Coronary artery (tissue), 2 donors: Measurements from ENCODE around the gene FRMD1.

Source experiments
- DNase-seq: peaks from one replicate; pipeline ENCODE4 v3.0.0-alpha.2; 2017; ENCODE audit warnings: low spot score
- H3K27ac ChIP-seq, 2 donors: fragments of 200-600 bp; sonication (generic); one replicate each; pipeline ENCODE4 v1.5.1; 2016 to 2019
- H3K4me3 ChIP-seq: fragments of 200-600 bp; sonication (generic); 2 replicates; pipeline ENCODE4 v1.5.1; 2016; ENCODE audit warnings: mild to moderate bottlenecking, moderate library complexity
- CTCF ChIP-seq: fragments of 200-600 bp; sonication (generic); IDR thresholded peaks from one replicate; pipeline ENCODE4 v1.5.1; 2019; ENCODE audit warnings: antibody characterized with exemption

Gene FRMD1

GRCh38 chr6:168075787-168076202, 3.2 kb downstream of the FRMD1 start:
- no peak for TF ChIP-seq CTCF
- Histone ChIP-seq H3K4me3 (no peak overlapping the region), H3K27ac (no peak overlapping the region)
- no peak for DNase-seq

- no peak for TF ChIP-seq CTCF
- no peak for DNase-seq
- H3K27ac ChIP-seq: no peak overlapping the region
- H3K4me3 ChIP-seq: no peak overlapping the region
Measured at GRCh38 chr6:168075216-168075615, 3.8 kb downstream of the FRMD1 start.

GRCh38 chr6:168073937-168074730, 4.9 kb downstream of the FRMD1 start:
- TF ChIP-seq CTCF: no peak
- DNase-seq: no peak
- no peak overlapping the region for H3K4me3 ChIP-seq
- no peak overlapping the region for H3K27ac ChIP-seq

GRCh38 chr6:168072730-168073129, 6.3 kb downstream of the FRMD1 start:
- no peak overlapping the region for H3K27ac ChIP-seq
- TF ChIP-seq CTCF: no peak
- DNase-seq: no peak
- no peak overlapping the region for H3K4me3 ChIP-seq

GRCh38 chr6:168072261-168072660, 6.8 kb downstream of the FRMD1 start:
- Histone ChIP-seq H3K4me3 (no peak overlapping the region), H3K27ac (no peak overlapping the region)
- no peak for DNase-seq
- no peak for TF ChIP-seq CTCF

- no peak overlapping the region for H3K4me3 ChIP-seq
- TF ChIP-seq CTCF: no peak
- no peak for DNase-seq
- no peak overlapping the region for H3K27ac ChIP-seq
Measured at GRCh38 chr6:168071620-168072019, 7.4 kb downstream of the FRMD1 start.

GRCh38 chr6:168070804-168071203, 8.2 kb downstream of the FRMD1 start:
- H3K4me3 ChIP-seq: no peak overlapping the region
- no peak for DNase-seq
- H3K27ac ChIP-seq: no peak overlapping the region
- TF ChIP-seq CTCF: no peak
